Right renal cortex interstitium (tissue), 3 donors: Measurements from ENCODE around the gene CA12. TPM values are rescaled to one million over a fixed set of nuclear protein-coding genes. Genes with fewer than 3 reads are reported as not detected.
"Not testable (repeated sequence)": the region's sequence is repeated elsewhere in the genome, so short reads cannot be mapped to it uniquely, and the experiment has no call there.

Experiments used
- DNase-seq, 3 donors: peaks; one replicate each; pipeline ENCODE4 v3.0.0-alpha.2; 2013; ENCODE audit warnings: low read depth in 3 of 3, low spot score in 2 of 3
- polyA plus RNA-seq, 3 donors: library from polyadenylated mRNA; unstranded; fragments of 120-200 nt; gene quantifications; one replicate each; pipeline ENCODE4 v1.2.1, GENCODE V29; 2013; ENCODE audit not compliant: insufficient read length in 3 of 3

Gene CA12
- polyA plus RNA-seq, 3 donors = 137 to 154 (median 151) TPM

DNA sequence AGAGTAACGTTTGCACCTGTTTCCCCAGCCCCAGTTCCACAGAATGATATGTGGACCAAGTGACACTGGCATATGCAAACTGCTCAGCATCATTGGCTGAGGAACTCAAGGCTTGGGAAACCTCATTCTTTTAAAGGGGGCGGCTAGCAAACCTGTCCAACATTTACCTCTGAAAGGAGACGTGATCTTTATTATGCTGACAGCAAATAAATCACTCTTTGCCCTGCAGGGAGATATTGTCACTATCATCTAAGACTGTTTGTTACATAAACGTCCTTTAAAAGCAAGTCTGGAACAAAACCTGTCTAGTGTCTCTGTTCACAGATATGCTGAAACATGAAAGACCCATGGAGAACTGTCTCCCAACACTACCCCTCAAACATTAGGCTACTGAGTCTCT is 21.5 kb downstream of the CA12 start:
- no peak for DNase-seq

DNA sequence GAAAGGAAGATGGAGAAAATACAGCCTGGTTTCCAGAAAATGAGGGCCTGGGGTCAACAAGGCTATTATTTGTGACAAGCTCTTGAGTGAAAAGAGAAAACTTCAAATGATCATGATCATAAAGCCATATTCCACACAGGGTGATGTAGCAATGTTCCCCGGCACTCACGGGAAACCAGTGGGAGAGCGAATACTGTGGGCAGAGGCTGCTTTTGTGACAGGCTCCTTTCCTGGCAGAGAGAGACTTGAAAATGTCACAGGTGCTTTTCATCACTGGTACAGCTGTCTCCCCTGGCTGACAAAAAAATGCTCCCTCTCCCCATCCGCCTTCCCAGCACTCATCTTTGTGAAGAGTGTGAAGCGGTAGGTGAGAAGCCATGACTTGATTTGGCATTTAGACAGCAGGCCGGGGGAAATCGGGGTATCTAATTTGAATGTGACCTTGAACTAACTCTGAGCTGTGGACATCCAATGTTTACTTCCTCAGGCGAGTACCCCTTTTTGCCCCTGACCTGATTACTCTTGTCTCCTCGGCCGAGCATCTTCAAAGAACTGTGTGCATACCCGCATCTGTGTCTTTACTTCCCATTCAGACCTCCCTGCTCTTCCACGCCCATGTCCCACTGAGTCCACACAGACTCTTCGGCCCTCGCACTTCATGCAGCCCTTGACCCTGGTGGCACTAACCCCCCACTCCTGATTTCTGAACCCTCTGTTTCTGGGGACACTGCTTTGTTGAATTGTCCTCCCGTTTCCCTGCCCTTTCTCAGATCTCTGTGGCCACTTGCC is 23.2 kb downstream of the CA12 start:
- DNase-seq = no peak

DNA sequence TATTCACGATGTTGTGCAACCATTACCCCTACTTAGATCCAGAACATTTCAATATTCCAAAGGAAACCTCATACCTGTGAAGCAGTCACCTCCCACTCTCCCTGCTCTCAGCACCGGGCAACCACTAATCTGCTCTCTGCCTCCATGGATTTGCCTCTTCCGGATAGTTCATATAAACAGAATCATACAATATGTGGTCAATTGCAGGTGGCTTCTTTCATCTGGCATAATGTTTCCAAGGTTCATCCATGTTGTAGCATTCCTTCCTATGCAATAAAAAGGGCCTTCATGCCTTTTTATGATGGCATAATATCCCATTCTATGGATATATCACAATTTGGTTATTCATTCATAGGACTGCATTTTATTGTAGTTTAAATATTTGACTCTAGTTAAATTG is 23.9 kb downstream of the CA12 start:
- DNase-seq = no peak

DNA sequence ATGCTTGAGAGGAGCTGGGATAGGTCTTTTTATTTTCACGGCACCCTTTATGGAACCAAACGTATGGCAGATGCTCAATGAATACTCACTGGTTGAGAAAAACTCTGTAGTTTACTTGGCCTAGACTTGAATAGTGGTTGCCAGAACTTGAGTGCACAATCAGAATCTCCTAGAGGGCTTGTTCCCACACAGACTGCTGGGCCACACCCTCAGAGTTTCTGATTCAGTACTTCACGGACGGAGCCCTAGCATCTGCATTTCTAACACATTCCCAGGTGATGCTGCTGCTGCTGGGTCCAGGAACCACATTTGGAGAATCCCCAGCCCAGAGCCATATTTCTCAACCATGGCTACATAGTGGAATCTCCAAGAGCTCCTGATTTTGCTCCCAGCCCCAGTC is 24.6 kb downstream of the CA12 start:
- no peak for DNase-seq

DNA sequence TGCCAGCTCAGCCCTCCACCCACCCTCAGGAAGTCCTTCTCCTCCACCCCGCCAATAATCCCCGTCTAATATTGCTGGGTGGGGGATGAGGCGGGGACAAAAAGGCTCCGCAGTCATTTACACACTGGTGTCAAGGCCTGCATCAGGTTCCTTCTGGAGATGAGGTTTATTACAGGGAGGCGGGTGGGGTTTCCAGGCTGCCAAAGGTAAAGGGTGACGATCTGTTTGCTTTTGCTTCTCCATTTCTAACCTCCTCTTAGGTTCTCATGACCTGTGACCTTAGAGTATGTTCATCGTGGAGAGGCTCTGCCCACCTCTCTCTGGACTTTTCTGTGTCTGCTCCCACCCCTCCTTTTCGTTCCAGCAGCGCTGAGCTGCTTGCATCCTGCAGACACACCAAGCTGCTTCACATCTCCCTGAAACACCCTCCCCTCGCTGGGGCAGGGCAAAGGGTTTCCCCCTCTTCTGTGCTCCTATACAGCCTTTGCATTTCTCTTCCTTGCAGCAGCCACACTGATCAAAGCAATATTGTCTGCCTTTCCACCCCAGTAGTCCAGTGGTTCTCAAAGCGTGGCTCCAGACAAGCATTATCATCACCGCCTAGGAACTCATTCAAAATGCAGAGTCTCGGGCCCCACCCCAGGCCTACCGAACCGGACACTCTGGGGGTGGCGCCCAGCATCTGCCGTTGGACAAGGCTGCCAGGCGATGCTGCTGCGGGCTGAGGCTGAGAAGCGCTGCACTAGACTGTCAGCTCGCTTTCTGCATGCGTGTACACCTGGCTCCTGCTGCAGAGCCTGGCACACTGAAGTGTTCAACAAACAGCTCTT is 26.6 kb downstream of the CA12 start:
- DNase-seq = no peak

DNA sequence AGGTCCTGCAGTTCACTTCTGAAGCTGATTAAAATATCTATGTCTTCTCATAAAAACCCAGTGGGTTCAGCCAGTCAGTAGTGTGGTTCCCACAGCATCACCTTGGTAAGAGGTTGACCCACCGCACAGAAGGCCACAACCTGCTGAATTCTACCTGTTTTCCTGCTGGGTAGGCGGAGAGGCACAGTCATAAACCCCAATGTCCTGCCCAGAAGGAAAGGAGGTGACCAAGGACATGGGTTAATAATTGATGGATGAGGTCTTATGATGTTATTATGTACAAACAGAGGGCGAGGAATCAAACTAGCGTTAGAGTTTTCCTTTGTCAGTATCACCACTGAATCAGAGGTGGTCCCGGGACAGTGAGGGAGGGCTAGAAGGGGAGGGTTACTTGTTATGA is 27.8 kb downstream of the CA12 start:
- no peak for DNase-seq

DNA sequence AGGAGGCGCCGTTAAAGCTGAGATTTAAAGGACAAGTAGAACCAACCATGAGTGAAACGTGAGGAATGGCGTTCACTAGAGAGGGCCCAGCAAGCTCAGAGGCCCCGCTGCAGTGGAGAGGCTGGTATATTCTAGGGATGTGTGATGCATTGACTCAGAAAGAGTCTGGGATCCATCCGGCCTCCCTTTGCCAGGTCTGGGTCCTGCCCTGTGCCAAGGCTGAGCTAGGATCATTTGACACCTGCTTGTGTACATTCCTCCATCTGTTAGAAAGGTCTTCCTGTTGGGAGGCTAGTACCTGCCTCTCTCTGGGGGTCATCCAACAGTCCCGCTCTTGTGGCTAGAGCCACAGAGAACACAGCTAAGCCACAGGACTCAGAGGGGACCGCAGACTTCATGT is 28.4 kb downstream of the CA12 start:
- no peak for DNase-seq

DNA sequence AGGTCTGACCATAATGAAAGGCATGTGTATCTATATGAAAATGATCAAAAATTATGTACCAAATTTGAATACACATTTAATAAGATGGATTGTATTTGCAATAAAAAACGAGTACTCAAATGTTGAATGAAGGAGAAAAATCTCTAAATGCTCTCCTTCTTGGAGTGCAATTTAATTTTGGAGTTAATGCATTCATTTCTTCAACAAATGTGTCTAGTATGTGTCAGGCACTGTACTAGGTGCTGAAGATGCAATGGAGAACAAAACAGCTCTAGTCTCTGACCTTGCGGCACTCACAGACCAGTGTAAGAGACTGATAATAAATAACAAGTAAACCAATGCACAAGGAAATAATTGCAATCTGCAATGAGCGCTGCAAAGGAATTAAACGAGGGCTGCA is 28.8 kb downstream of the CA12 start:
- DNase-seq = no peak

DNA sequence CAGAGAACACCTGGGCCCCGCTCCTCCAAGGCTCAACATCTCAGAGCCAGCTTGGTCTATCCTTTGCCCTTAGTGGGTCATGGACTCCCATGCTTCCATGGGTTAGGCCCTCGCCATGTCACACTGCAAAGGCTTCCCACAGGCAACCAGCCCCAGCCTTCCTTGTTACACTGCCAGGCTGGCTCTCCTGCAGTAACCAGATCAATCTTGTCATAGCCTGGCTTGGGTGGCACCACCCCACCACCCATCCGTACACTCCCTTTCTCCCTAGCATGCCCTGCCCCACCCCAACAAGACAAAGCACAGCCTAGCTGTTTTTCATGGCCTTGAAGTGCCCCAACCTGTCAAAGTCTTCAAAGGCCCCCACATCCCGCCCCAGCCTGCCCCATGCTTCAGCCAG is 30.5 kb downstream of the CA12 start:
- DNase-seq = no peak

DNA sequence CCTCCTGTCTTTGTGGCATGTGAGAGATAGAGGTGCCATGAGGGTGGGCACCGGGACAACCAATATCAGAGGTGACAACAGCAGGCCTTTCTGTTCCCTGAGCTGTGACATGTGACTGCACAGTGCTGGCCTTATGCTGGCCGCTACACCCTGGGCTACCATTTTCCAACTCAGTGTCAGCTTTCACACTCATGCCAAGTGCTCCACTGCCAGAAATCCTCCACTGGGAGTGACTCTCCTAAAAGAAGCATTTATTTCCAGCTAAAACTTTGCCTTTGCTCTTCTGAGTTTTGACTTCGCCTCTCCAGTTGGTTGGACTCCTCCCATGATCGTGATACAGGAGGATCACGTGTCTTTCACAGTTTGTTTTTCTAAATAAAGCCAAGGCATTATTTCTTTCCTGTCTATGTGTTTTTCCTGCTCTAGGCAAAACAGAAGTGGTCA is 31.4 kb downstream of the CA12 start:
- no peak for DNase-seq

DNA sequence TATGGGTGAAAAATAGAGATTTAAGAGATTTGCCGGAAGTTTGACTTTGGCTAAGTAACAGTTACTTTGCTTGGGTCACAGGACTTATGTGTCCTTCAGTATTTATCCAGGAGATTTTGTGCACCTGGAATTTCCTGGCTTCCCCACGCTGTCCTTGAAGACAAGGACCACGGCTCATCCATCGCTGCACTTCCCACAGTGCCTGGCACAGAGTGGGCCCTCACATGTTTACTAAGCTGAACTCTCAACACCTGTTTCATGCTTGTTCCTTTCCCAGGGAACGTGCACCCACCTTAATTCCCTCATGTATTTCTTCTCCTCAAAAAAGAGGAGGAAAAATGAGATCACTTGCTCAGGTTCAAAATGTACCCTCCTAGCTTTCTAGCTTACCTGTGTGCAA is 32.0 kb downstream of the CA12 start:
- no peak for DNase-seq

DNA sequence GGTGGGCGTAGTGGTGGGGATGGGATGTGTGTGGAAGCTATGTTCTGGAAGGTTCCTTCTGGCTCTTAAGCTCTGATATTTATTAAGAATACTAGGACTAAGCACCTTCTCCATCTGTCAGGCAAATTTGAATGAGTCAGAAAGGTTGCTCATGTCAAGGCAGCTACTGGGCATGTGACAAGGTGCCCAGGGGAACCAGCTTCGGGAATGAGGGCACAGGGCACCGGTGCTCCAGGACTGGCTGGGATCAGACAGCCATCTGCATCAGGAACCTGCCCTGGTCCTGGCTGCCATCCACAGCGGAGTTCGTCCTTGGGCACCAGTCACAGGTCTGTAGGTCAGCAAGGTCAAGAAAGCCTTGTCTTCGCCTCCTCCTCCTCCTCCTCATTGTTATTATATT is 32.5 kb downstream of the CA12 start:
- DNase-seq = no peak

DNA sequence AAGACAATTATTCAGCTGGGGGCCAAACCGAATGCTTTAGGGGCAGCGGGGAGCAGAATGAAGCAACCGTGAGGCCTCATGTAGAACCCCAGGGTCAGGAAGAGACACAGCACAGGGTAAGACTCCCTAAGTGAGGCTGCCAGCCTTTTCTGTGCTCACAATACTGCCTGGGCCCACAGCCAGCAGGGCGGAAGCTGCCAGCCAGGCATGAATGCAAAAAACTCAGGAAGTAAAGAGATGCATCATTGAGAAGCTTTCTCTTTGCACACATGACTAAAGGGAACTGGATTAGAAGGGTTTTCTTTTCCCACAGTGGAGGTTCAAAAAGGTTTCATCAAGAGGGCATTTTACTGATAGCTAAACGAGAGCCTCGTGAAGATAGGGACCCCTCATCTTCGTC is 33.3 kb downstream of the CA12 start:
- no peak for DNase-seq

DNA sequence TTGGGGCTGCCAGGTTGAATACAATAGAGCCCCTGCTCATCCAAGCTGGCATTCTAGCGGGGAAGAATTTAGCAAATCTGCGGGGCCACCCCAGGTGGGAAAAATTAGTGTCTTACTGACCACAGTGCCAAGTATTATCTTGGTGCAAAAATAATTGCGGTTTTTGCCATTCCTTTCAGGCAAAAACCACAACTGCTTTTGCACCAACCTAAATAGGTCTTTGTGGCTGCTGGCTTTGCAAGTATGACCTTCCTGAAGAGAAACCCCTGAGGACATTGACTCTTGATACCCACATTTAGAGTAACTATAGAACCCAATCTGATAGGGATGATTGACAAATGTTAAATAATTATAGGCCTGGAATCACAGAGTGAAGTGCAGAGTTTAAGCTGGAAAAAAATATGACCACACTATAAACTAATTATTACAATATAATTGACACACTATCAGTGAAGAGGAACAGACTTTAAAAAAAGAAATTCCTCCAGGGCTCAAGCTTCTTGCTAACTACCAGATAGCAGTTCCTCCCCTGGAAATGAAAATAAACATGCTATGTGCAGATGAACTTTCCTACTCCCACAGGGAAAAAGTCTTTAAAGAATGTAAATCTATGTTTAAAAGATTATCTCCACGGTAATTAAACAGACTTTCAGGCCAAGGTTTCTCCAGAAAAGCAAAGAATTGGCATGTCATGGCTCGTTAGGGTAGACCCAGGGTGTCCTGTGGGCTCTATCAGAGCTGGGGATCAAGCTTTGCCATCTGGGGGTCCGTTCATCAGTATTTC is 34.4 kb downstream of the CA12 start:
- no peak for DNase-seq

DNA sequence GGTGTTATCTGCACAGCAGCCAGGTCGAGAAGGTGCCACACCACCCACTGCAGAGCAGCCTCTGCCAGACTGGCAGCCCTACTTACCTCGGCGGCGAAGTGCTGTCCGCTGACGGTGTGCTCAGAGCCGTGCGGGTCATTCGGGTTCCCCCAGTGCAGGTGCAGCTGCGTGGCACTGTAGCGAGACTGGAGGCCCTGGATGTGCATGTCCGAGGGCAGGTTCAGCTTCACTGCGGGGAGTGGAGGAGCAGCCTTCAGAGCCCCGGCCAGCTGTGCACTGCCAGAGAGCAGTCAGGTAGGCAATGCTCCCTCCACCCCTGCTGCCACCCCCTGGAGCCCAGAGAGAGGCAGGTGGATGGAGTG is 36.3 kb downstream of the CA12 start:
- no peak for DNase-seq

DNA sequence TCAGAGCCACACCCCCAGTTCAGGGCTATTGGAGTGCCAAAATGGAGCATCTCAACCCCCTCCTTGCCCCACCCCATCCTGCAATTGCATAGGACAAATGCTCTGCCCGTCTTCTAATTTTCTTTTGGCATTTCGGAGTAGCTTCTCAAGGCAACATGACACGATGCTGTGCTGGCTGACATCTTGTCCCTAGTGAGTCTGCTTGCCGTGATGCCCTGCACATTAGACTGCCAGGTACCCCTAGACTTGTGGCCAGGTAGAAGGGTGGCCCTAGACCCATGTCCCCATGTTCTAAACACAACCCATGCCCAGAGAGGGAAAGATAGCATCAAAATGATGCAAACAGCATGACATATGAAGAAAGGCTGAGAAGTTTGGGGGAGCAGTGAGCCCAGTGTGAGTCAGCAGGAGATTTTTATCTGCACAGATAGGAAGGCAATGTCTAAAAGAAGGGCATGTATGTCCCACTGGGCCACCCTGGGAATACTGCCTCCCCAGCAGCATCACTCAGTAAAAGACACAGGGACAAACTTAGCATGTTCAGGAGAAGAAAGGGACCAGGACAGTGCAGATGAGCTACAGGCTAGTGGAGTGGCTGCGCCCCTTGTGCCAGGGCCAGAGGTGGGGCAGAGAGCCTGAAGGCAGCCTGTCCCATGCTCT is 36.8 kb downstream of the CA12 start:
- DNase-seq = no peak

DNA sequence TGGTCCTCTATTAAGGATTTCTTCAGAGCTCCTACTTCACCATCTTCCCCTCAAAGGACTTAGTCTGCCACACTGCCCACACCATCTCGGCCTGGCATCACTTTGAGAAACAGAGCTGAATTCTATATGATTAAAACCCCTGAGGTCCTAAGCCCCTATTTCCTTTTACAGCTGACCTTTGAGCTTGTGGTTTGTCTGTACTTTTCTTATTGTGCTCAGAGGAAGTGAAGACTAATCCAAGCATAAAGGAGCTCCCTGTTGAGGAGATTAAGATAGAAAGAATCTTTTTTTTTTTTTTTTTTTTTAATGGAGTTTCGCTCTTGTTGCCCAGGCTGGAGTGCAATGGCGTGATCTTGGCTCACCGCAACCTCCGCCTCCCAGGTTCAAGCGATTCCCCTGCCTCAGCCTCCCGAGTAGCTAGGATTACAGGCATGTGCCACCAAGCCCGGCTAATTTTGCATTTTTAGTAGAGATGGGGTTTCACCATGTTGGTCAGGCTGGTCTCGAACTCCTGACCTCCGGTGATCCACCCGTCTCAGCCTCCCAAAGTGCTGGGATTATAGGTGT is 38.6 kb downstream of the CA12 start:
- DNase-seq = not testable (repeated sequence)

DNA sequence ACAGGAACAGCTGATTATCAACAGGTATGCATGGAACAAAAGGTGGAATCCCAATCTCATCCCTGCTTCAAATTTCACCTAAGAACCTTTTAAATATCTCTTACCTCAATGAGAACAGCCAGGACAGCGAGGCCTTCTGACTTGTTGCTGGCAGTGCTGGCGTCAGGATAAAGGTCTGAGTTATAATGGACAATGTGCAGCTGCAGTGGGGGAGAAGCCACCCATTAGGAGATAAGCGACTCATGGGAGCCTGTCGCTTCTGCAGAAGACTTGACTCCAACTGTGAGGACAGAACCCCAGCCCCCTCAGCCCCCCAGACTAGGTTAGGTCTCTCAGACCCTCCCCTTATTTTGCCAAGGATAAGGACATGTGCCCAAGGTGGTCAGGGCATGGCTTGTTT is 39.7 kb downstream of the CA12 start:
- DNase-seq = no peak

DNA sequence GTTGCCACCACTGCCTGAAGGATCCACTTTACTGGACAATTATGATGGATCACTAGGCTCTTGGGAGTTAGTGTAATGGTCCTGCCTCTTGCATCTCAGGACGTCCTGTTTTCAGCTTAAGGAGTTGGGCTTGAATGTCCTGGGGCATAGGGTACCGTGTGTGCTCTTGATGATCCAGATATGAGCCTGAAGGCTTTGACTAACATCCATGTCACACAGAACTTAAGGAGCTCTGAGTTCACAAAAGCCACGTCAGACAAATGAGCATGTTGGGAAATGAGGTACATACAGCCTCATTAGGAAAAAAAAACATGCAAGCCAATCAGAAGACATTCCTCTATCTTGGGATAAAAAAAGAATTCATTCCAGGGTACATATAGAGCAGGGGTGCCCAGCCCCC is 40.8 kb downstream of the CA12 start:
- no peak for DNase-seq

DNA sequence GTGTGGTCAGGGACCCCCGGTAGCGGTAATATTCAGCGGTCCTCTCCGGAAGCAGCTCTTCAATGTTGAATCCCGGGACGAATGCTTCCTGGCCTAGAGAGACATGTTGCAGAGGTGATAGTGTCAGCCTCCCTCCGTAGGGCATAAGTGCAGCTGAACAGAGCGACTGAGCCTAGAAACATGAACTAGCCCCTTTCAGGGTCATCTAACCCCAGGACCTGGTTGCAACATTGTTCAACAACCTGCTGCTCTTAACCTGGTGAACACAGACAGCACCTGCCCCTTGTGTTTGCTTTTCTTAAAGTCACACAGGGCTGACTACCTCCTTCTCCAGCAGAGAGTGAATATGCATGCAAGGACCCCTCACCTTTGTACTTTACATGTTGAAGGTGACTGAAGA is 41.3 kb downstream of the CA12 start:
- DNase-seq = no peak

DNA sequence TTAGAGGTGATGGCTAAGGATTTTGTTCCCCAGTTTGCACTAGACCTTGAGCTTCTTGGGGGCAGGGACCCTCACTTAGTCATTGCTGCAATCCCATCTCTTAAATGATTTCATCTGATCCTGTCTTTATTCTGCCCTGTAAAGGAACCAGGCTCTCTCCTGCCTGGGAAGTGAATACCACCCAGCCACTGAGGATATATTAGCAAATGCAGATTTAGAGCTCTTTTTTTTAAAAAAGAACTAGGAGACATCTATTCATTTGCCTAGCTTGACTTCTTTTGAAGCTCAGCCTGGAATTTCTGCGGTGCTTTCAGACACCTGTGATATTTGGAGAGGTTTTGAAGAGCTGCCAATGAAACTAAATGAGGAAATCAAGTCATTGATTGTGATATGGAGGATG is 41.8 kb downstream of the CA12 start:
- no peak for DNase-seq
